H1 (cell line): ENCODE results near the gene RCAN2.

Experiments
- BRCA1 ChIP-seq: IDR thresholded peaks from 2 replicates; pipeline ENCODE4 v1.6.1; 2012; ENCODE audit warnings: low read depth, low read length, improper control_type of control experiment
- JUND ChIP-seq: IDR thresholded peaks from 2 replicates; pipeline ENCODE4 v1.6.1; 2011; ENCODE audit warnings: mild to moderate bottlenecking, improper control_type of control experiment, low read length
- RFX5 ChIP-seq: IDR thresholded peaks from 2 replicates; pipeline ENCODE4 v1.6.1; 2011; ENCODE audit warnings: low read depth, low read length, improper control_type of control experiment, borderline replicate concordance
- TBP ChIP-seq: IDR thresholded peaks from 2 replicates; pipeline ENCODE4 v1.6.1; 2011; ENCODE audit warnings: low read depth, low read length, improper control_type of control experiment
- ZNF274 ChIP-seq: IDR thresholded peaks from 2 replicates; pipeline ENCODE4 v1.7.0; 2012; ENCODE audit warnings: low read length, borderline replicate concordance; ENCODE audit errors: extremely low read depth
- TF ChIP-seq, protein P1 (sequence below), 3 experiments: IDR thresholded peaks; 1 replicate in 2 of 3; 2 replicates in 1 of 3; pipeline versions ENCODE4 v1.5.1 to v1.6.1; 2011; ENCODE audit warnings: low read length in 3 of 3, mild to moderate bottlenecking in 3 of 3, inconsistent platforms in 2 of 3, low read depth in 1 of 3, moderate library complexity in 1 of 3; ENCODE audit not compliant: insufficient read depth in 1 of 3; ENCODE audit errors: control extremely low read depth in 1 of 3
- TF ChIP-seq, protein P2 (sequence below): IDR thresholded peaks from 2 replicates; pipeline ENCODE4 v1.6.1; 2012; ENCODE audit warnings: low read length, inconsistent platforms

DNA sequence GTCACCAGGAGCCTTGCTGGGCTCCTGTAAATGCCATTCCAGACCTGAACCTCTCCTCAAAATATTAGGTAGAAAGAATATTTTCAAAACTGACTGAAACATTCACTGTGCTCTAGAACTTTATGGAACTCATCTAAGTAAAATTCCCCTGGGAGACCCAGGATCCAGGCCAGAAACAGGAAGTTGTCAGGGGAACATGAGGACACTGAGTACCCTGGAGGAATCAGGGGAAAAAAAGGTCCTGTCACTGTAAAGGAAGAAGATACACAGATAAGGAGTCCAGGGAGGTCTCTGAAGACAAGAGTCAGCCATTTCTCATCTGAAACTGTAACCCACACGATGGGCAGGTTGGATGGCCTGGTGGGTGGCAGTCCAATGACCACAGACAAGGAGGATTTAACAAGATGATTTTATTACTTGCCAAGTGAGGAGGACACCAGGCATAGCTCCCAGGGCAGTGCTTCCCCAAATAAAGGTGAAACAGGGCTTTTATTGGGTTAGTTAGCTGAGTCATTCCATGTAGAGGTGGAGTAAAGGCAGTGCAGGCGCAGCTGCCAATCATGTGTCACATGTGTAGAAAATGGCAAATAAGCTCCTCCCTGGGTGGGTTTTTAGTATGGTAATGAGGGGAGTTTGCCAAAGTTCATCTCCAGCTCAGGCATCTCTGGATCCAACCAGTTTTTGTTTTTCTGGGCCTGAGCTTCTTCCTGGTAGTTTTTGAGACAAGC is 138.5 kb downstream of the RCAN2 start:
- TF ChIP-seq, protein P1, sequence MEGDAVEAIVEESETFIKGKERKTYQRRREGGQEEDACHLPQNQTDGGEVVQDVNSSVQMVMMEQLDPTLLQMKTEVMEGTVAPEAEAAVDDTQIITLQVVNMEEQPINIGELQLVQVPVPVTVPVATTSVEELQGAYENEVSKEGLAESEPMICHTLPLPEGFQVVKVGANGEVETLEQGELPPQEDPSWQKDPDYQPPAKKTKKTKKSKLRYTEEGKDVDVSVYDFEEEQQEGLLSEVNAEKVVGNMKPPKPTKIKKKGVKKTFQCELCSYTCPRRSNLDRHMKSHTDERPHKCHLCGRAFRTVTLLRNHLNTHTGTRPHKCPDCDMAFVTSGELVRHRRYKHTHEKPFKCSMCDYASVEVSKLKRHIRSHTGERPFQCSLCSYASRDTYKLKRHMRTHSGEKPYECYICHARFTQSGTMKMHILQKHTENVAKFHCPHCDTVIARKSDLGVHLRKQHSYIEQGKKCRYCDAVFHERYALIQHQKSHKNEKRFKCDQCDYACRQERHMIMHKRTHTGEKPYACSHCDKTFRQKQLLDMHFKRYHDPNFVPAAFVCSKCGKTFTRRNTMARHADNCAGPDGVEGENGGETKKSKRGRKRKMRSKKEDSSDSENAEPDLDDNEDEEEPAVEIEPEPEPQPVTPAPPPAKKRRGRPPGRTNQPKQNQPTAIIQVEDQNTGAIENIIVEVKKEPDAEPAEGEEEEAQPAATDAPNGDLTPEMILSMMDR (IDR thresholded peaks at IDR 0.05; ENCODE audit: control extremely low read depth in 1 of 3, insufficient read depth in 1 of 3, low read depth in 1 of 3, low read length in 3 of 3): no peak
- TF ChIP-seq JUND (no peak), BRCA1 (no peak), ZNF274 (no peak), RFX5 (no peak), TBP (no peak)
- TF ChIP-seq, protein P2, sequence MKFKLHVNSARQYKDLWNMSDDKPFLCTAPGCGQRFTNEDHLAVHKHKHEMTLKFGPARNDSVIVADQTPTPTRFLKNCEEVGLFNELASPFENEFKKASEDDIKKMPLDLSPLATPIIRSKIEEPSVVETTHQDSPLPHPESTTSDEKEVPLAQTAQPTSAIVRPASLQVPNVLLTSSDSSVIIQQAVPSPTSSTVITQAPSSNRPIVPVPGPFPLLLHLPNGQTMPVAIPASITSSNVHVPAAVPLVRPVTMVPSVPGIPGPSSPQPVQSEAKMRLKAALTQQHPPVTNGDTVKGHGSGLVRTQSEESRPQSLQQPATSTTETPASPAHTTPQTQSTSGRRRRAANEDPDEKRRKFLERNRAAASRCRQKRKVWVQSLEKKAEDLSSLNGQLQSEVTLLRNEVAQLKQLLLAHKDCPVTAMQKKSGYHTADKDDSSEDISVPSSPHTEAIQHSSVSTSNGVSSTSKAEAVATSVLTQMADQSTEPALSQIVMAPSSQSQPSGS: no peak
